HG03354 (cell line): ENCODE measurements around the gene RRP7A.
"Not testable (repeated sequence)": the region's sequence is repeated elsewhere in the genome, so short reads cannot be mapped to it uniquely, and the experiment has no call there.

Source experiments
- ATAC-seq: cut with Tn5 transposase; IDR thresholded peaks from one replicate; pipeline ENCODE4 v1.9.1; 2021; ENCODE audit warnings: mild to moderate bottlenecking; ENCODE audit not compliant: unreplicated experiment, poor library complexity, severe bottlenecking

The RRP7A gene

DNA sequence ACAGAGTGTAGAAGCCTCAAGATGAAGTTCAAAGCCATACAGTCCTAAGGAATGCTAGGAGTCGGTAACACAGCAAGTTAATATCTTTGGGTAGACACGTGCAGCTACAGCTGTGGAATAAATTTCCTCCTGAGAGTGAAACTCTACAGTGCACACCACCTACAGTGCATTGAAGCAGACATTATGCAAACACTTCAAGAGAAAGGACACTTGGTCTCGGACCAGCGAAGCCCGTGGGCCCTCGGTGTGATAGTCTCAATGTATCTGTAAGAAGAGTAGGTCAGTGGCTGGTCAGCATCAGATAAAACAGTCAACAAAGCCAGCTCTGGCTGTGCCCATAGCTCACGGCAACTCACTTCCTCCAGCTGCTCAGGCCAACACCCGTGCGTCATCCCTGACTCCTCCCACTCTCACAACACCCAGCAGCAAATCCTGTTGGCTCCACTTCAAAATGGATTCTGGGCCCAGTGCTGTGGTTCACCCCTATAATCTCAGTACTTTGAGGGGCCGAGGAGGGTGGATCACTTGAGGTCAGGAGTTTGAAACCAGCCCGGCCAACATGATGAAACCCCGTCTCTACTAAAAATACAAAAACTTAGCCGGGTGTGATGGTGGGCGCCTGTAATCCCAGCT is 17.7 kb upstream of the RRP7A start:
- peak; percentile 60 for ATAC-seq

DNA sequence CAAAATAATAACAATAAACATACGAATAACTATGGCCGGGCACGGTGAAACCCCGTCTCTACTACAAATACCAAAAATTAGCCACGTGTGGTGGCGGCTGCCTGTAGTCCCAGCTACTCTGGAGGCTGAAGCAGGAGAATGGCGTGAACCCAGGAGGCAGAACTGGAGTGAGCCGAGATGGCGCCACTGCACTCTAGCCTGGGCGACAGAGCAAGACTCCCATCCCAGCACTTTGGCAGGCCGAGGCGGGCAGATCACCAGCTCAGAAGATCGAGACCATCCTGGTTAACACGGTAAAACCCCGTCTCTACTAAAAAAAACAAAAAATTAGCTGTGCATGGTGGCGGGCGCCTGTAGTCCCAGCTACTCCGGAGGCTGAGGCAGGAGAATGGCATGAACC is 17.0 kb upstream of the RRP7A start:
- ATAC-seq, result not testable (repeated sequence)

DNA sequence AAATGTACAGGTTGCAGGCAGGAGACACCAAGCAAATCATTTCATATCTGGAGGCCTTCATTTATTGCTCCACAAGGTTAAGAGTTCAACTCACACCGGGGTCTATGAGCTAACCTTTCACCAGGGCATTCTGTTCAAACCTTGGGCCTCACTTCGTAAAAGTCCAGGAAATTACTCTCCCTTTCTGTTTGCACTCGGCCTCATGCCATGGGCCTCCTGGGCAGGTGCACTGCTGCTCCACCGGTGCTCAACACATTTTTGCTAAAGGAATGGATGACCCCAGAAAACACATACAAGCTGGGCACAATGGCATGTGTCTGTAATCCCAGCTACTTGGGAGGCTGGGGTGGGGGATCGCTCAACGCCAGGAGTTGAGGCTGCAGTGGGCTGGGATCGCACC is 16.6 kb upstream of the RRP7A start:
- ATAC-seq, result no peak

DNA sequence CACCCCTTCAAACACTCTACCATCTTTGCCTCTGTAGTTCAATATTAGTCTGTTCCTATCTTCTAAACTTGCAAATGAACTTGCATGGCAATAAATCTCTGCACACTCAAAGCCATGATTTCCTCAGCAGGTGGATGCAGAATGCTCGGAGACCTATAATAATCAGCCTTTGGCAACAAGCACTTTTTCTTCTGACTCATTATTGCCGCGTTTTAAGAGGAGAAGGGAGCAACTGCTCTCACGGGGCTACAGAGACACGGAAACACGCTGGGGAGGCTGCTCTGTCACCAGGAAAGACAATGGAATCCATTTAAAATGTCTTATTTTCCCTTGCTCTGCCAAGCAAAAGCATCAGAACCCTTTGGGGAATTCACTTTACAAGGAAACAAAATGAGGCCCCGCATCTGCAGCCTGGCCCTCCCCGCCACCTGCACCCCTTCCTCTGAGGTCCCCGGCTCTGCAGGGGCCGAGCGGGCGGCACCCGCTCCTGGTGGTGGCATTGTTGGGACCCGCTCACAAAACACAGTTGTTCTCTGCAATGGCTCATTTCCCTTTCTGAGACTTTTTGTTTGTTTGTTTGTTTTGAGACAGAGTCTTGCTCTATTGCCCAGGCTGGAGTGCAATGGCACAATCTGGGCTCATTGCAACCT is 15.6 kb upstream of the RRP7A start:
- not testable (repeated sequence) for ATAC-seq

DNA sequence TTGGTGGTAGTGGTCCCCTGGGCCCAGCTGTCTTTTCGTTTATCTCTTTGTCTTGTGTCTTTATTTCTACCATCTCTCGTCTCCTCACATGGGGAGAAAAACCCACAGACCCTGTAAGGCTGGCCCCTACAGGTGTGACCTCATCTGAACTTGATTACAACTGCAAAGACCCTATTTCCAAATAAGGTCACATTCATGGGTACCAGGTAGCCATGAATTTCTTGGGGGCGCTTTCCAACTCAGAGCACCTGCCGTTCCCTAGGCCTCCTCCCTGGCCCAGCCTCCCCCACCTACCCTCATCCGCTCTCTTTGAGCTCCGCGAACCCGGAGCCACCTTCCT is 14.0 kb upstream of the RRP7A start:
- ATAC-seq, result no peak

DNA sequence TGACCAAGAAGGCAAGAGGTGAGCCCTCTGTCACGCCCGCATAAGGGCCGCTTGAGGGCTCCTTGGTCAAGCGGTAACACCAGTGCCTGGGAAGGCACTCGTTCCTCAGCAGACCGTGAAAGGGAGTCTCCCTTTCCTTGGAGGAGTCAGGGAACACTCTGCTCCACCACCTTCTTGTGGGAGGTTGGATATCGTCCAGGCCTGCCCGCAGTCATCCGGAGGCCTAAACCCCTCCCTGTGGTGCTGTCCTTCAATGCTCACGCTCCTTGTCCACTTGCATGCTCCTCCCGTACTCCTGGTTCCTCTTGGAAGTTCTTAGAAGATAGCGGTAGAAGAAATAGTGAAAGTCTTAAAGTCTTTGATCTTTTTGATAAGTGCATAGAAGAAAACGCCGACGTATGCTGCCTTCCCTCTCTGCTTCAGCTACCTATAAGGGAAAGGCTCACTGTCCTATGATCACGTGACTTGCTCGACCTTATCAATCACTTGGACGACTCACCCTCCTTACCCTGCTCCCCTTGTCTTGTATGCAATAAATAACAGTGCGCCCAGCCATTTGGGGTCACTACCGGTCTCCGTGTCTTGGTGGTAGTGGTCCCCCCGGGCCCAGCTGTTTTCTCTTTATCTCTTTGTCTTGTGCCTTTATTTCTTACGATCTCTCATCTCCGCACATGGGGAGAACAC is 11.9 kb upstream of the RRP7A start:
- not testable (repeated sequence) for ATAC-seq

DNA sequence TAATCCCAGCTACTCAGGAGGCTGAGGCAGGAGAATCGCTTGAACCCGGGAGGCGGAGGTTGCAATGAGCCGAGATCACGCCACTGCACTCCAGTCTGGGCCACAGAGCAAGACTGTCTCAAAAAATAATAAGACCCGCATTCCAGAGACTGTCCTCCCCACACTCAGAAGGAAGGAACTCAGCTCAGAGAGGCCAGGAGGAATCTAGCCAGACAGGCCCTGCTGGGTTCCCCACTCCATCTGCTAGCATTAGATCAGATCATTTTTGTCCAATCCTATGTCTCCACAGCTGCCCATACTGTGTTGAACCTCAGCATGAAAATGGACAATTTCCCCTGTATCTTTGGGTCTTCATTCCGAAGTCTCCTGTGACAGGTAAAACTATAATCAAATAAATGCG is 9.8 kb upstream of the RRP7A start:
- not testable (repeated sequence) for ATAC-seq

DNA sequence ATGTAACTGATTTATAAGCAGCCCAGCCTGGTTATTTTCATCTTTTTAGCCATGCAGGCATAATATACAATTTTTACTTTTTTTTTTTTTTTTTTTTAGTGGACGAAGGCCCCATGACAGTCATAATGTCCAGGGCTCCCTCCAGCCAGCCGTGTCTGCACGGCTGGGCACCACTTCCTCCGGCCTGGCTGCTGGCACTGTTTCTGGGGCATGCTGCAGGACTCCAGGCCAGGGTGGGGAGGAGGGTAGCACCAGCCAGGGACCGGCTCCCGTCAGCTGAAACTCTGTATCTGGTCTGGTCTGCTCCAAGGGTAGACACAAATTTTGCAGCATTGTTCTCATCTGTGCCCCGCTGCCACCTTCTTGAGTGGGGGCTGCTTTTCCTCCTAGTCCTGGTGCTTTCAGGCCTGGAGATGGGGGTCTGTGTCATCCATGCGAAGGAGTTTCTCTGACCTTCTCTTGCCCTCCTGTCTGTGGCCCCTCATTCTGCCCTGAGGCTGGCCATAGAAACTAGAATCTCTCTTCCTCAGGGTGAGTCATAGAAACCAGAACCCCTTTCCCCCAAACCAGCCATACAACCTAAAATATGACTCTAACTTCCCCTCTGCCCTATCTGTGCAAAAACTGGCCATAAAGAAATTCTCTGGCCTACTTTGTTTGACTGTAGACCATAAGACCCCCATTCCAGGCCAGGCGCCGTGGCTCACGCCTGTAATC is 9.2 kb upstream of the RRP7A start:
- ATAC-seq, result no peak

DNA sequence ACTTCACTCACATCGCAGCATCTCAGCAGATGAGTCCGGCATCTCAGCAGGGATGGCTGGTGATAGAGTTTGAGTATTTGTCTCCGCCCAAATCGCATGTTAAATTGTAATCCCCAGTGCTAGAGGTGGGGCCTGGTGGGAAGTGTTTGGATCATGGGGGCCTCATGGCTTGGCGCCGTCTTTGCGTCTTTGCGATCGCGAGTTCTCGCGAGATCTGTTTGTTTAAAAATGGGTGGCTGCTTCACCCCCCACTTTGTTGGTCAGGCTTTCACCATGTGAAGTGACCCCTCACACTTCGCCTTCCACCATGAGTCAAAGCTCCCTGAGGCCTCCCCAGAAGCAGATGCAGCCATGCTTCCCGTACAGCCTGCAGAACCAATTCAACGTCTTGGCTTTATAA is 3.0 kb upstream of the RRP7A start:
- no peak for ATAC-seq

DNA sequence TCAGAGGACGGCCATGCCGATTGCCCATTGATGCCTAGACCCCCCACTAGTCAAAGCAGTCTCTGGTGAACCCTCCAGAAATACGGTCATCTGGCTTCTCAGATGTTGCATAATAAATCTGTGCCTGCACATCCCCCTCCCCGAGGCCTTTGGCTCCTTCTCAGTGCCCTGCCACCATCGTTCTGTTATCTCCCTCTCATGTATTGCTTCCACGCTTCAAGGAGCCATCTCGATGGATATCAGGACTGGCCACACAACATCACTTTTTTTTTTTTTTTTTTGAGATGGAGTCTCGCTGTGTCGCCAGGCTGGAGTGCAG is 1.6 kb upstream of the RRP7A start:
- ATAC-seq, result no peak

DNA sequence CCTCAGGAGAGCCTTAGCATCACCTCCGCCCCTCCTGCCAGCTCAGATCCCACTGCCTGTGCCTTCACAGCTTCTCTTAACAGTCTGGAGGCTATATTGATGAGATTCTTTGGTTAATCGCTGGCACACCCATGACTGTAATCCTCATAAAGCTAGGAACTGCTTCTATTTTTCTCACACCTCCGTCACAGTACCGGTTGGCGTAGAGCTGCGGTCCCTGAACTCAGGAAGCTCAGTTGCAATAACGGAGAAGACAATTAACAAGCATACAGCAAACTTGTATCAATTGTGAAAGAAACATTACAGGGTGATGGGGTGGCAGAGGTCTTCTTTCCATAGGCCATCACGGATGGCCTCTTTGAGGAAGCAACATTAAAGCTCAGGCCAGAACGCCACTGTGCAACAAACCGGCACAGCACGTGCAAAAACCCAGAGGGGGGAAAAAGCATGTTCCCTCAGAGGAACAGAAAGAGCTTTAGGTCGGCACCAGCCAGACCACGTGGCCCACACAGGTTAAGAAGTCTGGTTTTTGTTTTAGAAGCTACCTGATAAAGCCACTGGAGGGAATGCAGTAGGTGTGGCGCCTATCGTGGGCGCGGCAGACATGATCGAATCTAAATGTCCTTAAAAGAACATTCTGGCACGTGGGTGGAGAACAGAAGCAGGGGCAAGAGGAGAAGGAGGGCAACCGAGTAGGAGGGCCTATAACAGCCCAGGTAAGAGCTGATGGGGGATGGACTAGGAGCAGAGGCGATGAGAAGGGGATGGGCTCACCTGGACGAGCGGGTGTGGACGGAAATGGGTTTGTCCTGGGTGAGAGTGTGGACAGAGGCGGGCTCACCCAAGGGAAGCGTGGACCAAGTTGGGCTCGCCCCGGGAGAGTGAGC is 715 bp downstream of the RRP7A start:
- ATAC-seq, result peak; percentile 11

DNA sequence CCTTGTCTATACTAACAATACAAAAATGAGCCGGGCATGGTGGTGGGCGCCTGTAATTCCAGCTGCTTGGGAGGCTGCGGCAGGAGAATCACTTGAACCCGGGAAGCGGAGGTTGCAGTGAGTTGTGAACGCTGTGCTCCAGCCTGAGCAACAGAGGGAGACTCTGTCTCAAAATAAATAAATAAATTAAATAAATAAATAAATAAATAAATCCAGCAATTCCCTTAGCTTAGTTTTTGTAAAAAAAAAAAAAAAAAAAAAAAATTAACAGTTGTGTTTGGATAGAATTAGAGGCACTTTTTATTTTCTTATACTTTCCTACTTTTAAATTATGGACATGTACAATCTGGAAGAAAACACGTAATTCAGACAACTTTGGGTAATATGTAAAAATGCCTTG is 2.5 kb downstream of the RRP7A start:
- ATAC-seq, result not testable (repeated sequence)

DNA sequence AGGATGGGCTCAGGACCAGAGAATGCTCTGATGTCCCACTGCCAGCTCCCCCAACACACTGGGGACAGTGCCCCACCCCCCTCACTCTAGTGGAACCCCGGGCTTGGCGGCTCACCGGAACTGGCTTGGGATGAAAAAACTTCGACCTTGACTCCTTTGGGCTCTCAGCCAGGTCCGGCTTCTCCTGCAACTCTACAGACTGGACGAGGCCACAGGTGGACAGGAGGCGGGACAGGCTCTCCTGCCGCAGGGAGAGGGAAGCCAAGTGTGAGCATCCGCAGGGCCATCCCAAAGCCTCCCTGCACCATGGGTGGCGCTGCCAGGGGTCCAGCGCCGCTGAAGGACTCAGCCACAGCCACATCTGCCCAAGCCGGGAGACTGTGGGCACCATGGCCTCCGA is 3.7 kb downstream of the RRP7A start:
- ATAC-seq, result no peak

DNA sequence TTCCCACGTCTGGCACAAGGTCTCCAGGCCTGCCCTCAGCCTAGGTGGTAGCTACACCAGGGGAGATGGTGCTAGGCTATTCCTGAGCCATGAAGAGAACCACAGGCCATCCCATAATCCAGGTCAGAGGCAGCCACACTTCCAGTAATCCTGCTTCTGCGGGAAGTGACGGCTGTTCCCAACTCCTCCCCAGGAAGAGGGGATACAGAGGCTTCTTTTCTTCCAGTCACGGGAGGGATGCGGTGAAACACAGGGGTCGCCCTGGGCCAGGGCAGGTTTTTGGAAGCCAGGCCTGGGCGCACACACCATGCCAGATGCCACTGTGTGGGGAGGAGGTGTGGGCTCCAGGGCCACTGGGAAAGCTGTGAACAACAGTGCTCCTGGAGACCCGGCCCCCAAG is 4.3 kb downstream of the RRP7A start:
- ATAC-seq, result not testable (repeated sequence)

DNA sequence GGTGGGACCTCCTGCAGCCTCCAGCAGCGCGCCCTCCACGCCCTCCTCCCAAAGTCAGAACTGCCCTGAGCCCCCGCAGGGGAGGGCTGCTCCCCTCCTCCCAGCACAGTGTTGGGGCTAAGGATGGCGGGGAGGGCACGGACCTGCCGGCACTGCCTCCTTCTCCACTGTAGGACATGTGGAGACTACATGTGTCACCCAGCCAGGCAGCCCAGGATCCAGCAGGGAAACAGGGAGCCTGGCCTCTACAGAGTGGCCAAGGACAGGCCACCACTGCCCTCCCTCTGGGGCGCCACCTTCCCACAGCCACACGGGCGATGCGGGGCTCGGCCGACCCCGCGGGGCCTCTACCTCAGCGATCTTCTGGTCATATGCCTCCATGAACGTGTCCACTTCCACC is 5.3 kb downstream of the RRP7A start:
- not testable (repeated sequence) for ATAC-seq

DNA sequence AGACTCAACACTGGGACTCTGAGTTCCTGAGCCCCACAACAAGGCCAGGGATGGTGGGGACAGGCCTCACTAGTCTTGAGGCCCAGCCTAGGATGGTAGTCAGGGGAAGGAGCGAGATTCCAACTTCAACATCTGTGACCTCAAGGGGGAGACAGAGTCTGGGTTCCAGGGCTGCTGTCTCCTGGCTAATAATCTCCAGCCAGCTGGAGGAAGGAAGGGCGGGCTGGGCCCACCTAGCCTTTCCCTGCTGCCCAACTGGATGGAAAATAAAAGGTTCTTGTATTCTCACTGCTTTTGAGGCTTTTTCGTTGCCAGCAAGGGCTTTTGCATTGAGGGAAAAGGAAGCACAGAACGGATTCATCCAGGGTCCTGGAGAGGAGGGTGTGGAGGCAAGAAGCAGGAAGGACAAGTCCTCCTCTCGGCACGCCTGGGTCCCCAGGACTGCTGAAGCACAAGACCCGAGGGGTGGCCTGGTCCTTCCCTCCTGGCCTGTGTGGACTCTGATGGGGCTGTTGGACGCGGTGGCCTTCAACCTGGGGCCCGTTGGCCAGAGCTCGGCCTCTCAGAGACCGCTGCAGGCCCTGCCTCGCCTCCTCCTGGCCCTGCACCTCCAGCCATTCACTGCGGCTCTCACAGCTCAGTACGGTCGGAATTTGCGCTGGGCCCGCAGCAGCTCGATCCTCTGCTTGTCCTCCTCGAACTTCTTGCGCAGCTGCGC is 7.2 kb downstream of the RRP7A start:
- not testable (repeated sequence) for ATAC-seq

DNA sequence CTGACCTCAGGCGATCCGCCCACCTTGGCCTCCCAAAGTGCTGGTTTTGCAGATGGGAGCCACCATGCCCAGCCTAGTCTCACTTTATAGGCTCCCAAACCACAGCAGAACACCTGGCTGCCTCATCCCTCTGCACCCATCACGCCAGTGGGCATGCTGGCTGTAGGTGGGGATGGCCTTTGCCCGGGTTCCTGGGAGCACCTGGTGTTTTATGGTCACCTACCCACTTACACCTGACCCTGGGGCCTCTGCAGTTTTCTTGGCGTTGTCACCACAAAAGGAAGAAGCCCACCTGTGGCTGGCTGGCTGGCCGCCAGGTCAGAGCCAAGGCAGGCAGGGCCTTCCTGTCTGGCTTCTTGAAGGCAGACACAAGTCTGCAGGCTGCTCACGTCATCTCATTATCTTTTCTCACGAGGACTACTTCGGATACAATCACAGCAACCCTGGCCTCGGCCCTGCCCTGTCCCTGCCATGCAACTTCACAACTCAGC is 8.2 kb downstream of the RRP7A start:
- ATAC-seq, result no peak

DNA sequence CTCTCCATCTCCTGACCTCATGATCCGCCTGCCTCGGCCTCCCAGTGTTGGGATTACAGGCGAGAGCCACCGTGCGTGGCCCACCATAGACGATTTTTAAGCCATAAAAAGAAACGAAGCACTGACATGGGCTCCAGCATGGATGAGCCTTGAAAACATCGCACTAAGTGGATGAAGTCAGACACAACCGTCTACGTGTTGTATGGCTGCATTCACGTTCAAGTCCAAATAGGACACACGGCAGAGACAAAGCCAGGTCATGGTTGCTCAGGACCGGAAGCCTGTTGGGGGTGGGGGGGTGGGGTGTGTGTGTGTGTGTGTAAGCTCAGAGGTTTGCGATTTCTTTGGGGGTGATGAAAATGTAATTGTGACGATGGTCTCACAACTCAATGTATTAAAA is 10.0 kb downstream of the RRP7A start:
- ATAC-seq, result no peak

DNA sequence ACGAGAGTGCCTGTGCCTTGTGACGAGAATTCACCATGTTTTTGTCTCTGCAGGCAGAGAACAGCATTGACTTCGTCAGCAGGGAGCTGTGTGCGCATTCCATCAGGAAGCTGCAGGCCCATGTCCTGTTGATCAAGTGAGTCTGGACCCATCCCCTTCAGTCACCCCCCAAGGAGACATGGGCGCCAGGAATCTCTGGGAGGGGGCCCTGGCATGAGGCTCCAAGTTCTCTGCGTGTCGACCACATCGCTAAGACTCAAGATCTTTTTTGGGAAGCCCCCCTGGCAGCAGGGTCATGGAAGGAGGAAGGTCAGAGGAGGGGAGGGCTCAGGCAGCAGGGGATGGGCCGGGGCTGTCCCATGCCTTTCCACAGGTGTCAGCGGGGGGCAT is 10.6 kb downstream of the RRP7A start:
- ATAC-seq, result not testable (repeated sequence)
